ENCODE measurements around the gene ZNF581.

Gene ZNF581

DNA sequence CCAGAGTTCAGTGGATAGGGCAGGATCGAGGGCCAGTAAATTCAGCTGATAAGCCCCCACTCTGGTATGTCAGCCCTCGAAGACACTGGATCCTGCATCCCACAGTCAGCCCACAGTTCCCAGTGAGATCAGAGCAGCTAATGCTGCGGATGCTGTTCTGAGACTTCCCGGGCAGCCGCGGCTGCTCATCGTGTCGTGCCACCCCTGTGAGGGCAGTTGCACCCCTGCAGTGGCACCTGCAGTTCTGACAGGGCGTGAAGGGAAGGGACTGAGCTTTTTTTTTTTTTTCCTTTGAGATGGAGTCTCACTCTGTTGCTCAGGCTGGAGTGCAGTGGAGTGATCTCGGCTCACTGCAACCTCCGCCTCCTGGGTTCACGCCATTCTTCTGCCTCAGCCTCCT is 24.1 kb downstream of the ZNF581 start:
- no peaks in the 10 kb centered on the region for H3K27me3 ChIP-seq (ENCODE audit: insufficient read depth, poor library complexity, severe bottlenecking)
- no peak for DNase-seq (ENCODE audit: low read depth in 1 of 2, low spot score in 1 of 2)
- no peak overlapping the region for H3K27ac ChIP-seq (replicated peaks)
- TF ChIP-seq SPI1 (IDR thresholded peaks at IDR 0.05; ENCODE audit: borderline replicate concordance, low read depth) = no peak
- no peak for TF ChIP-seq CTCF (IDR thresholded peaks at IDR 0.05; ENCODE audit: insufficient read depth, low read length)
- TF ChIP-seq, protein P1, sequence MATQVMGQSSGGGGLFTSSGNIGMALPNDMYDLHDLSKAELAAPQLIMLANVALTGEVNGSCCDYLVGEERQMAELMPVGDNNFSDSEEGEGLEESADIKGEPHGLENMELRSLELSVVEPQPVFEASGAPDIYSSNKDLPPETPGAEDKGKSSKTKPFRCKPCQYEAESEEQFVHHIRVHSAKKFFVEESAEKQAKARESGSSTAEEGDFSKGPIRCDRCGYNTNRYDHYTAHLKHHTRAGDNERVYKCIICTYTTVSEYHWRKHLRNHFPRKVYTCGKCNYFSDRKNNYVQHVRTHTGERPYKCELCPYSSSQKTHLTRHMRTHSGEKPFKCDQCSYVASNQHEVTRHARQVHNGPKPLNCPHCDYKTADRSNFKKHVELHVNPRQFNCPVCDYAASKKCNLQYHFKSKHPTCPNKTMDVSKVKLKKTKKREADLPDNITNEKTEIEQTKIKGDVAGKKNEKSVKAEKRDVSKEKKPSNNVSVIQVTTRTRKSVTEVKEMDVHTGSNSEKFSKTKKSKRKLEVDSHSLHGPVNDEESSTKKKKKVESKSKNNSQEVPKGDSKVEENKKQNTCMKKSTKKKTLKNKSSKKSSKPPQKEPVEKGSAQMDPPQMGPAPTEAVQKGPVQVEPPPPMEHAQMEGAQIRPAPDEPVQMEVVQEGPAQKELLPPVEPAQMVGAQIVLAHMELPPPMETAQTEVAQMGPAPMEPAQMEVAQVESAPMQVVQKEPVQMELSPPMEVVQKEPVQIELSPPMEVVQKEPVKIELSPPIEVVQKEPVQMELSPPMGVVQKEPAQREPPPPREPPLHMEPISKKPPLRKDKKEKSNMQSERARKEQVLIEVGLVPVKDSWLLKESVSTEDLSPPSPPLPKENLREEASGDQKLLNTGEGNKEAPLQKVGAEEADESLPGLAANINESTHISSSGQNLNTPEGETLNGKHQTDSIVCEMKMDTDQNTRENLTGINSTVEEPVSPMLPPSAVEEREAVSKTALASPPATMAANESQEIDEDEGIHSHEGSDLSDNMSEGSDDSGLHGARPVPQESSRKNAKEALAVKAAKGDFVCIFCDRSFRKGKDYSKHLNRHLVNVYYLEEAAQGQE (IDR thresholded peaks at IDR 0.05; ENCODE audit: insufficient replicate concordance, low read depth) = no peak
- TF ChIP-seq POLR2AphosphoS5 (IDR thresholded peaks at IDR 0.05; ENCODE audit: low read depth) = no peak
- TF ChIP-seq GABPA (IDR thresholded peaks at IDR 0.05; ENCODE audit: low read depth) = no peak
- H3K4me3 ChIP-seq (replicated peaks; ENCODE audit: insufficient read depth, low read length) = no peak overlapping the region

GRCh38 chr19:55667958-55668357 is 24.5 kb downstream of the ZNF581 start:
- Histone ChIP-seq H3K27ac (replicated peaks) (no peak overlapping the region), H3K4me3 (replicated peaks; ENCODE audit: insufficient read depth, low read length) (no peak overlapping the region), H3K27me3 (ENCODE audit: insufficient read depth, poor library complexity, severe bottlenecking) (no peaks in the 10 kb centered on the region)
- no peak for DNase-seq (ENCODE audit: low read depth in 1 of 2, low spot score in 1 of 2)
- TF ChIP-seq POLR2AphosphoS5 (IDR thresholded peaks at IDR 0.05; ENCODE audit: low read depth) (no peak), CTCF (IDR thresholded peaks at IDR 0.05; ENCODE audit: insufficient read depth, low read length) (no peak), GABPA (IDR thresholded peaks at IDR 0.05; ENCODE audit: low read depth) (no peak), SPI1 (IDR thresholded peaks at IDR 0.05; ENCODE audit: borderline replicate concordance, low read depth) (no peak)
- TF ChIP-seq, protein P1 (IDR thresholded peaks at IDR 0.05; ENCODE audit: insufficient replicate concordance, low read depth) = no peak

DNA sequence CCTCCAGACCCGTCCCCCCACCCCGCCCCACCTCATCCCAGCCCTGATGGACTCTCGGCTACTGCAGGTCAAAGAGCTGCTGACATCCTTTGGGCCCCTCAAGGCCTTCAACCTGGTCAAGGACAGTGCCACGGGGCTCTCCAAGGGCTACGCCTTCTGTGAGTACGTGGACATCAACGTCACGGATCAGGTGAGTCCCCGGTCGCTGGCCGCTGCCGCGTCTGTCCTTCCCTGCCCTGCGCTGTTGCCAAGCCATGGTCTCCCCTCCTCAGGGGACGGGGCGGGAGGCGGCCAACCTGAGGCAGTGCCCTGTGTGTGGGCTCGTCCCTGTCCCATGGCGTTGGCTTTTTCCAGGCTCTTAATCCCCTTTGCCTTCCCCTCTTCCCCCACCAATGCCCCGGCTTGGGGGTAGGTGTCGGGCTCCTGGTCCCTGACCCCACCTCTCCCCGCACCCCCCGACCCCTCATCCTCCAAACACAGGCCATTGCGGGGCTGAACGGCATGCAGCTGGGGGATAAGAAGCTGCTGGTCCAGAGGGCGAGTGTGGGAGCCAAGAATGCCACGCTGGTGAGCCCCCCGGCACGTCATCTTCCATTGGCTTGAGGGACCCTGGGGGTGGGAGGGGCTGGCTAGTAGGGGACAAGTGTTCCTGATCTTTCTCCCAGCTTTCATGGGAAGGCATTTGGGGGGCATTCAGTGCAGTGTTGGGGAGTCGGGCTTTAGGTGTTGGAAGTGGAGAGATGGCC is 25.3 kb downstream of the ZNF581 start:
- TF ChIP-seq CTCF (IDR thresholded peaks at IDR 0.05; ENCODE audit: insufficient read depth, low read length) (no peak), GABPA (IDR thresholded peaks at IDR 0.05; ENCODE audit: low read depth) (no peak), SPI1 (IDR thresholded peaks at IDR 0.05; ENCODE audit: borderline replicate concordance, low read depth) (no peak), POLR2AphosphoS5 (IDR thresholded peaks at IDR 0.05; ENCODE audit: low read depth) (no peak)
- TF ChIP-seq, protein P1 (IDR thresholded peaks at IDR 0.05; ENCODE audit: insufficient replicate concordance, low read depth) = no peak
- H3K27ac ChIP-seq (replicated peaks) = no peak overlapping the region

More for the DNA sequence above, 25.3 kb downstream of the ZNF581 start:
- H3K27me3 ChIP-seq (ENCODE audit: insufficient read depth, poor library complexity, severe bottlenecking) = no peaks in the 10 kb centered on the region
- H3K4me3 ChIP-seq (replicated peaks; ENCODE audit: insufficient read depth, low read length) = no peak overlapping the region
- no peak for DNase-seq (ENCODE audit: low read depth in 1 of 2, low spot score in 1 of 2)
